GM13976 (cell line): ENCODE measurements around the gene FAM210B.

Source experiments
- DNase-seq: peaks from one replicate; pipeline ENCODE4 v3.0.0; 2012; ENCODE audit warnings: low spot score
- CTCF ChIP-seq: IDR thresholded peaks from 2 replicates; pipeline ENCODE4 v1.5.1; 2012; ENCODE audit warnings: borderline replicate concordance, mild to moderate bottlenecking; ENCODE audit not compliant: insufficient read depth; ENCODE audit errors: extremely low read depth, missing control alignments, control extremely low read depth
- in situ Hi-C: fragments of 300-500 bp; cut with MboI; formaldehyde crosslinking; loops from one replicate; pipeline ENCODE4 v1.12.0; 2022; ENCODE audit warnings: low sequenced_read_pairs, mixed read lengths, inconsistent platforms; ENCODE audit not compliant: unreplicated experiment

FAM210B gene

DNA sequence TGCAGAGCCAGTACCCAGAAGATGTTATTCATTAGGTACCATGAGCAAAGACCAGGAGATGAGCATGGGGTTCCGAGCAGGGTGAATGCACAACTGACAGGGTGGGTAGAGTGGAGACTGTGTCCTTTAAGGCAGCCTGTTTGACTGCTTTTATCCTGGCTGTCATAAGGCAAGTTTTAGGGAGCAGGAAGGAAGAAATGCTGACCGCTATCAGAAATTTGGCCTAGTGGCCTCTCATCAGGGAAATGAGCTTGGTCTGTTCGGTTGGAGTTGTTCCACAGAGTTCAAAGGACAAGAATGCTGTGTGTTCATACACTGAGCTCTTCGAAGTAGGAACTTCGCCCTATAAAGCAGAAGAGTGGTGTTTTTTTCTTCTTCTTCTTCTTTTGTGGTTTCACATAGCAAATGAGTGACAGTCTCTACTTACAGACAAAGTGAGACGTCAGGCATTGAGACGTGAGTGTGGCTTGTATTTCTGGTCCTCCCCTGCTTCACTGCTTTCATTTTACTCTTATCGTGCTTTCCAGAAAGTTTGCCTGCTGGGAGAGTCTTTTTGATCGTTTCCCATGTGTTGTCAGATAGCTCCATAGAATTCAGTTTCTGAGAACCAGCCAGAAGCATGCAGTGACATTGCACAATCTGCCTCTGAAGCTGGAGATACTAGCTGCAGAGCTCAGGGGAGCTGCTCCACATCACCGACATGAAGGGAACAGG, 53.1 kb downstream of the FAM210B start, which contains the start of gene CASS4:
TSS of gene CASS4 (plus strand) at position 502 of the 714 bp plus-strand sequence. CDS start at position 701, 199 bp downstream.
- TF ChIP-seq CTCF = no peak
- in situ Hi-C loops = no loop called here
- no peak for DNase-seq

GRCh38 chr20:56412473-56412790, 53.7 kb downstream of the FAM210B start:
- no peak for TF ChIP-seq CTCF
- DNase-seq = no peak
- in situ Hi-C loops = no loop called here

DNA sequence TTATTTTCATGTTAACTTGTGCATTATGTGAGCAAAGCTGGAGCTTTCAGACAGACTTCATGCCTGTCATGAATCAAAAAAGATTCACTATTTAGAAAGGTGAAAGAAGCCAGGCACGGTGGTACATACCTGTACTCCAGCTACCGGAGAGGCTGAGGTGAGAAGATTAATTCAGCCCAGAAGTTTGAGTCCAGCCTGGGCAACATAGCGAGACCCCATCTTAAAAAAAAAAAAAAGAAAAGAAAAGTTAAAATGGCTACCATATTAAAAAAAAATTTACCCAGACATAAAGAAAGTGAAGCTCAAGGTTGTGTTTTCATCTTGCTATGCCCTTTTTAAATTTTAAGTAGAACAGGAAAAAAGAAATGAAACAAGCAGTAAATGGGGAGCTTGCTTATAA, 54.2 kb downstream of the FAM210B start:
- no peak for TF ChIP-seq CTCF
- DNase-seq = no peak
- in situ Hi-C loops = no loop called here

DNA sequence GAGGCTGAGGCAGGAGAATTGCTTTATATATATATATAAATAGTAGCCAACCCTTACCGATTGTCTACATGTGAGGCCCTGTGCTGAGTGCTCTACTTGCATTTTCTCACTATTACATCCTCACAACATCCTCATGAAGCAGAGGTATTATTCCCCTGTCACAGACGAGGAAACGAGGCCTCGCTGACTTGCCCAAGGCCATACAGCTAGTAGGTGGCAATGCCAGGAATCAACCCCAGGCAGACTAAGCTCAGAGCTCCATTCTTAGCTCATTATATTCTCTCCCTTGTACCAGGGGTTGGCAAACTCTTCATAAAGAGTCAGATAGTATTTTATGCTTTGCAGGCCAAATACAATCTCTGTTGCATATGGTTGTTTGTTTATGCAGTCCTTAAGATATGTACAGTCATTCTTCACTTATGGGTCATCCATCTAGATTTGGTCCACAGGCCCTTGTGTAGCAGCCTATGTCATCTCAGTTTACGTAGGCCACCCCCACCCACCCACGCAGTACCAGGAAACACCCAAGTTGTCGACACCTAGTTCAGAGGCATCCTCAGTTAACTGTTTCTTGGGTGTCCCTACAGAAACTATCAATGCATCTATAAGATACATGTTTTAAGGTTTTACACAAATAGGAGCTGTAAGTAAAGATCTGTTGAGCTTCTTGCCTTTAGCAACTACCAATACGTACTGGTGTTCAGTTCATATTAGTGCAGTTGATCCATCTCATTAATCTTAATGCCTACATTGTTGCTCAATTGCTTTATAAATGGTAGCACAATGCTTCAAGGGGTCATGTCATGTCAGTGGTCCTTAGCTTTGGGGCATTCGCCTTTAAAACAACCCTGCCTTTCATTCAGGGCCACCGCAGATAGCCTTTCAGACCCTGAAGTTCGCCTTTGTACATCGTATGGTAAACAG, 56.3 kb downstream of the FAM210B start:
- in situ Hi-C loops = no loop called here
- no peak for TF ChIP-seq CTCF
- DNase-seq = no peak

DNA sequence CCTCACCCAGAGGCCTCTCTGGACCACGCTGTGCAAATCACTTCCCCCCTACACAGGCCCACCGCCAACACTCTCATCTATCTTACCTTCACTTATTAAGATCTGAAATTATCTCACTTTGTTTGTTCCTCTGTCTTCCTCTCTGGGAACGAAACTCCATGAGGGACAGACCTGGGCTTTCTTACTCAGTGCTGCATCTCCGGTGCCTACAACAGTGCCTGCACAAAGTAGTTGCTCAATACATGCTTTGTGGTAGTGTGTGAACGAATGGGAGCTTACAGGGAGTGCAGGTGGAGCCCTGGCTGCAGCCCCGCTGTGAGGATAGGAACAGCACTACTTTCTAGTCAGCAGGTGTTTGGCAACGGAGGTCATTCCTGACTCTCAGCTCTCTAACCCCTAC, 58.6 kb downstream of the FAM210B start:
- TF ChIP-seq CTCF = no peak
- DNase-seq = no peak
- in situ Hi-C loops = no loop called here

DNA sequence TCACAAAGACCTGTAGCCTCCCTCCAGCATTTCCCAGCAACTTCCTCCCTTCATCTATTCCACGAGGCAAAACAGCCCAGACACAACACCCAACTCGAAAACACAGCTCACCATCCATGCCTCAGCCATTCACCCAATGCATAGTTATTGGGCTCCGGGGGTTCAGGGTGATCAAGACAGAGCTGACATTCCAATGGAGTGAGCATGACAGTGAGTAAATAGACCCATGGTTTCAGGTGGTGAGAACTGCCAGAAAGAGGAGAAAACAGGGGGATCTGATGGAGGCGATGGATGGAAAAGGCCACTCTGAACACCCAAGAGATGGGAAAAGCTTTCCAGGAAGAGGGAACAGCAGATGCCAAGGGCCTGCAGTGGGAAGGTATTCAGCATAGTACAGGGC, 59.1 kb downstream of the FAM210B start:
- no peak for TF ChIP-seq CTCF
- no peak for DNase-seq
- in situ Hi-C loops = no loop called here
